ENCODE results near the gene SCYL1. TPM values are rescaled to one million over a fixed set of nuclear protein-coding genes. Genes with fewer than 3 reads are reported as not detected.

Gene SCYL1
- polyA plus RNA-seq, 4 donors: 46.7 to 76.9 (median 61.0) TPM

GRCh38 chr11:65491614-65492386 lies 33.1 kb upstream of the SCYL1 start:
- H3K9me3 ChIP-seq (ENCODE audit: control insufficient read depth in 2 of 2, insufficient read depth in 1 of 2, low read depth in 1 of 2, low read length in 1 of 2): no peaks in the 10 kb centered on the region
- peaks cover 24 to 80% (median 30%) of the 10 kb centered on the region in 3 donors for H3K4me1 ChIP-seq (ENCODE audit: control insufficient read depth in 3 of 3, insufficient read depth in 2 of 3, low read depth in 1 of 3, low read length in 2 of 3)
- 16 to 36% (median 31%) methylated on average over 17 of the region's 17 CpGs for WGBS, 3 donors
- no peak overlapping the region for H3K4me3 ChIP-seq (ENCODE audit: low read depth in 1 of 3, low read length in 3 of 3)
- H3K27ac ChIP-seq (ENCODE audit: low read depth in 1 of 3, low read length in 2 of 3): peak overlapping the region; percentile 67 to 95 (median 76)
- H3K36me3 ChIP-seq (ENCODE audit: control insufficient read depth in 3 of 3, insufficient read depth in 2 of 3, low read depth in 1 of 3, low read length in 3 of 3): no peaks in the 10 kb centered on the region
- no peak for FAIRE-seq
- peak; percentile 86 to 93 for DNase-seq
- H3K27me3 ChIP-seq (ENCODE audit: control insufficient read depth in 3 of 3, insufficient read depth in 3 of 3, low read length in 3 of 3): no peaks in the 10 kb centered on the region

GRCh38 chr11:65492387-65492636 lies 32.6 kb upstream of the SCYL1 start:
- no peak overlapping the region for H3K4me3 ChIP-seq (ENCODE audit: low read depth in 1 of 3, low read length in 3 of 3)
- H3K27me3 ChIP-seq (ENCODE audit: control insufficient read depth in 3 of 3, insufficient read depth in 3 of 3, low read length in 3 of 3): no peaks in the 10 kb centered on the region
- peaks cover 24 to 80% (median 30%) of the 10 kb centered on the region in 3 donors for H3K4me1 ChIP-seq (ENCODE audit: control insufficient read depth in 3 of 3, insufficient read depth in 2 of 3, low read depth in 1 of 3, low read length in 2 of 3)
- peak overlapping the region; percentile 67 to 95 (median 76) for H3K27ac ChIP-seq (ENCODE audit: low read depth in 1 of 3, low read length in 2 of 3)
- no peaks in the 10 kb centered on the region for H3K36me3 ChIP-seq (ENCODE audit: control insufficient read depth in 3 of 3, insufficient read depth in 2 of 3, low read depth in 1 of 3, low read length in 3 of 3)
- no peak for FAIRE-seq
- H3K9me3 ChIP-seq (ENCODE audit: control insufficient read depth in 2 of 2, insufficient read depth in 1 of 2, low read depth in 1 of 2, low read length in 1 of 2): no peaks in the 10 kb centered on the region
- 55 to 67% (median 65%) methylated on average over 4 of the region's 4 CpGs for WGBS, 3 donors
- DNase-seq: no peak

- Histone ChIP-seq H3K4me1 (ENCODE audit: control insufficient read depth in 3 of 3, insufficient read depth in 2 of 3, low read depth in 1 of 3, low read length in 2 of 3) (peaks cover 24 to 79% (median 30%) of the 10 kb centered on the region in 3 donors), H3K27me3 (ENCODE audit: control insufficient read depth in 3 of 3, insufficient read depth in 3 of 3, low read length in 3 of 3) (no peaks in the 10 kb centered on the region)
- FAIRE-seq: no peak
These were observed 32.1 kb upstream of the SCYL1 start for GRCh38 chr11:65492637-65493366.

DNA sequence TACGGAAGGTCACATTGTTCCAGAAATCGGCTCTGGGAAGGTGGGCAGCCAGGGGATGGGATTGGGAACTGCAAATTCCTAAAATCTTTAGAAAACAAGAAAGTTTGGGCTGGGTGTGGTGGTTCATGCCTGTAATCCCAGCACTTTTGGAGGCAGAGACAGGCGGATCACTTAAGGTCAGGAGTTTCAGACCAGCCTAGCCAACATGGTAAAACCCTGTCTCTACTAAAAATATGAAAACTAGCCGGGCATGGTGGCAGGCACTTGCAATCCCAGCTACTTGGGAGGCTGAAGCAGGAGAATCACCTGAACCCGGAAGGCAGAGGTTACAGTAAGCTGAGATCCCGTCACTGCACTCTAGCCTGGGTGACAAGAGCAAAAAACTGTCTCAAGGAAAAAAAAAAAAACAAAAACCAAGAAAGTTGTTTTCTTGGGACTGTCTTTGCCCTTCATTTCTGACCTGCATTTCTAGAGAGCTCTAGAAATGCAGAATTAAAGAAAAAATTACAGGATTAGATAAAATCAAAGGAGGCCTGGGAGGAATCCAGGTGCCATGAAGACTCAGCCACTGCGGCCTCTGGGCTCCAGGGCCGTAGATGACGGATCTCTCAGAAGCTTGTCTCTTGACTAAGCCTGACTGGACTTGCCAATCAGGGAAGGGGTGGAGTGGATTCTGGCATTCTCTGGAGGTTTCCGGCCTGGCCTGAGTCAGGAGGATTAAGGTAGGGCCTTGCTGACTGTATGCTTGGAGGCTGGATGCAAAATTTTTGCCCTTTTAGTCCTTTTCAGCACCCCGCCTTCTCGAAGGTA lies 31.3 kb upstream of the SCYL1 start:
- Histone ChIP-seq H3K27ac (ENCODE audit: low read depth in 1 of 3, low read length in 2 of 3) (peak overlapping the region; percentile 67 to 95 (median 76)), H3K27me3 (ENCODE audit: control insufficient read depth in 3 of 3, insufficient read depth in 3 of 3, low read length in 3 of 3) (no peaks in the 10 kb centered on the region), H3K4me3 (ENCODE audit: low read depth in 1 of 3, low read length in 3 of 3) (no peak overlapping the region), H3K36me3 (ENCODE audit: control insufficient read depth in 3 of 3, insufficient read depth in 2 of 3, low read depth in 1 of 3, low read length in 3 of 3) (no peaks in the 10 kb centered on the region), H3K9me3 (ENCODE audit: control insufficient read depth in 2 of 2, insufficient read depth in 1 of 2, low read depth in 1 of 2, low read length in 1 of 2) (no peaks in the 10 kb centered on the region), H3K4me1 (ENCODE audit: control insufficient read depth in 3 of 3, insufficient read depth in 2 of 3, low read depth in 1 of 3, low read length in 2 of 3) (peaks cover 18 to 71% (median 23%) of the 10 kb centered on the region in 3 donors)
- 54 to 76% (median 75%) methylated on average over 12 of the region's 12 CpGs for WGBS, 3 donors
- DNase-seq: peak in 1 of 2 donors; percentile 43
- no peak for FAIRE-seq

More at GRCh38 chr11:65492637-65493366, 32.1 kb upstream of the SCYL1 start:
- Histone ChIP-seq H3K4me3 (ENCODE audit: low read depth in 1 of 3, low read length in 3 of 3) (no peak overlapping the region), H3K9me3 (ENCODE audit: control insufficient read depth in 2 of 2, insufficient read depth in 1 of 2, low read depth in 1 of 2, low read length in 1 of 2) (no peaks in the 10 kb centered on the region), H3K27ac (ENCODE audit: low read depth in 1 of 3, low read length in 2 of 3) (peak overlapping the region; percentile 67 to 95 (median 76)), H3K36me3 (ENCODE audit: control insufficient read depth in 3 of 3, insufficient read depth in 2 of 3, low read depth in 1 of 3, low read length in 3 of 3) (no peaks in the 10 kb centered on the region)
- 42 to 63% (median 52%) methylated on average over 6 of the region's 6 CpGs for WGBS, 3 donors
- no peak for DNase-seq

GRCh38 chr11:65496304-65497140 lies 28.4 kb upstream of the SCYL1 start:
- peaks cover 7 to 43% (median 13%) of the 10 kb centered on the region in 3 donors for H3K4me1 ChIP-seq (ENCODE audit: control insufficient read depth in 3 of 3, insufficient read depth in 2 of 3, low read depth in 1 of 3, low read length in 2 of 3)
- H3K9me3 ChIP-seq (ENCODE audit: control insufficient read depth in 2 of 2, insufficient read depth in 1 of 2, low read depth in 1 of 2, low read length in 1 of 2): no peaks in the 10 kb centered on the region
- H3K4me3 ChIP-seq (ENCODE audit: low read depth in 1 of 3, low read length in 3 of 3): peak overlapping the region in 2 of 3 donors; percentile 21 to 30
- WGBS, 3 donors: 34 to 56% (median 47%) methylated on average over 15 of the region's 15 CpGs
- FAIRE-seq (no peak), DNase-seq (no peak)
- H3K27me3 ChIP-seq (ENCODE audit: control insufficient read depth in 3 of 3, insufficient read depth in 3 of 3, low read length in 3 of 3): no peaks in the 10 kb centered on the region
- peaks cover 1 to 5% (median 2%) of the 10 kb centered on the region in 3 donors for H3K36me3 ChIP-seq (ENCODE audit: control insufficient read depth in 3 of 3, insufficient read depth in 2 of 3, low read depth in 1 of 3, low read length in 3 of 3)
- H3K27ac ChIP-seq (ENCODE audit: low read depth in 1 of 3, low read length in 2 of 3): peak overlapping the region; percentile 85 to 99 (median 96)

DNA sequence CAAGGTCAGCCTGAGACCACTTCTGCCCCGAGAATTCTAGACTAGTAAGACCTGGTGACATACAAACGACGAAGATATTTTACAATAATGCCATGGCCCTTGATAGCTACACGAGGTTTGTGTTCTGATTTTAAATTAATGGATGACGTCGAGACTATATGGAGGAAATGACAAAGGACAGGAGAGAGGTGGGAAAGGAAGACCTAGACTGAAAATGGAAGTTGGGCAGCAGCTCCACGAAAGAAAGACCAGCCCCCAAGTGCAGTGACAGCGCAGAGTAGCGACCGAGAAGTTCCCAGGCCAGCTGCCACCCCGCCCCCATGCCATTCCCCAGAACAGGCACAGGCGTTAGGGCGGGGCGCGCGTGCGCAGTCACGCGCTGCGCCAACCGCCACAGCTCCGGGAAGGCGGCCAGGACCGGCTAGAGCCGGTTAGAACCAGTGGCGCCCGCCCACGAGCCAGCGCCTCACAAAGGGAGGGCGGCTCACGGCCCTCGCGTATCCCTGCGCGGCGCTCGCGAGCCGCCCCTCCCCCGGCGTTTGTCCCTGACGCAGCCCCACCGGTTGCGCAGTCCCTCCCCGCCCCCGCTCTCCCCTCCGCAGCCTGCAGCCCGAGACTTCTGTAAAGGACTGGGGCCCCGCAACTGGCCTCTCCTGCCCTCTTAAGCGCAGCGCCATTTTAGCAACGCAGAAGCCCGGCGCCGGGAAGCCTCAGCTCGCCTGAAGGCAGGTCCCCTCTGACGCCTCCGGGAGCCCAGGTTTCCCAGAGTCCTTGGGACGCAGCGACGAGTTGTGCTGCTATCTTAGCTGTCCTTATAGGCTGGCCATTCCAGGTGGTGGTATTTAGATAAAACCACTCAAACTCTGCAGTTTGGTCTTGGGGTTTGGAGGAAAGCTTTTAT lies 27.5 kb upstream of the SCYL1 start:
- H3K36me3 ChIP-seq (ENCODE audit: control insufficient read depth in 3 of 3, insufficient read depth in 2 of 3, low read depth in 1 of 3, low read length in 3 of 3): peaks cover 6% of the 10 kb centered on the region in 3 donors
- WGBS, 3 donors: 0 to 1% (median 0%) methylated on average over 36 to 61 of the region's 61 CpGs
- peaks cover 2 to 34% (median 8%) of the 10 kb centered on the region in 3 donors for H3K4me1 ChIP-seq (ENCODE audit: control insufficient read depth in 3 of 3, insufficient read depth in 2 of 3, low read depth in 1 of 3, low read length in 2 of 3)
- peak overlapping the region; percentile 83 to 88 (median 84) for H3K4me3 ChIP-seq (ENCODE audit: low read depth in 1 of 3, low read length in 3 of 3)
- FAIRE-seq (no peak), DNase-seq (peak; percentile 96 to 100)
- H3K9me3 ChIP-seq (ENCODE audit: control insufficient read depth in 2 of 2, insufficient read depth in 1 of 2, low read depth in 1 of 2, low read length in 1 of 2): no peaks in the 10 kb centered on the region
- H3K27me3 ChIP-seq (ENCODE audit: control insufficient read depth in 3 of 3, insufficient read depth in 3 of 3, low read length in 3 of 3): no peaks in the 10 kb centered on the region
- H3K27ac ChIP-seq (ENCODE audit: low read depth in 1 of 3, low read length in 2 of 3): peak overlapping the region; percentile 96 to 99 (median 99)

- DNase-seq (peak; percentile 71 to 85), FAIRE-seq (no peak)
- H3K9me3 ChIP-seq (ENCODE audit: control insufficient read depth in 2 of 2, insufficient read depth in 1 of 2, low read depth in 1 of 2, low read length in 1 of 2): no peaks in the 10 kb centered on the region
- peak overlapping the region; percentile 95 to 99 (median 99) for H3K27ac ChIP-seq (ENCODE audit: low read depth in 1 of 3, low read length in 2 of 3)
- no peaks in the 10 kb centered on the region for H3K27me3 ChIP-seq (ENCODE audit: control insufficient read depth in 3 of 3, insufficient read depth in 3 of 3, low read length in 3 of 3)
- peaks cover 6 to 10% (median 10%) of the 10 kb centered on the region in 3 donors for H3K36me3 ChIP-seq (ENCODE audit: control insufficient read depth in 3 of 3, insufficient read depth in 2 of 3, low read depth in 1 of 3, low read length in 3 of 3)
- peaks cover 0 to 26% (median 7%) of the 10 kb centered on the region in 3 donors for H3K4me1 ChIP-seq (ENCODE audit: control insufficient read depth in 3 of 3, insufficient read depth in 2 of 3, low read depth in 1 of 3, low read length in 2 of 3)
- 1% methylated on average over 24 of the region's 24 CpGs for WGBS, 3 donors
- H3K4me3 ChIP-seq (ENCODE audit: low read depth in 1 of 3, low read length in 3 of 3): peak overlapping the region; percentile 83 to 88 (median 84)
These were observed 26.7 kb upstream of the SCYL1 start for GRCh38 chr11:65498042-65498726.
